Daoy (cell line): ENCODE measurements around the gene GFOD1. TPM values are rescaled to one million over a fixed set of nuclear protein-coding genes. Genes with fewer than 3 reads are reported as not detected.
"Not testable (repeated sequence)": the region's sequence is repeated elsewhere in the genome, so short reads cannot be mapped to it uniquely, and the experiment has no call there.

Source experiments
- DNase-seq: peaks from one replicate; pipeline ENCODE4 v3.0.0-alpha.2; 2015; ENCODE audit warnings: low read depth
- total RNA-seq: library from RNA; depleted of rRNA; stranded (reverse); fragments of >200 nt; shearing (Covaris generic); gene quantifications from 2 replicates; pipeline ENCODE4 v1.2.3, GENCODE V29; 2014

The GFOD1 gene
- total RNA-seq, 1 experiment from 2014 or later: 4.5 TPM

- peak; percentile 32 for DNase-seq
Measured at GRCh38 chr6:13463941-13464340, 23.5 kb downstream of the GFOD1 start.

- no peak for DNase-seq
Measured at GRCh38 chr6:13463328-13463717, 24.1 kb downstream of the GFOD1 start.

- peak; percentile 64 for DNase-seq
Measured at GRCh38 chr6:13462458-13463327, 24.7 kb downstream of the GFOD1 start.

GRCh38 chr6:13461805-13462204 is 25.6 kb downstream of the GFOD1 start:
- DNase-seq: peak; percentile 63

GRCh38 chr6:13461307-13461706 is 26.1 kb downstream of the GFOD1 start:
- DNase-seq: no peak

- DNase-seq: not testable (repeated sequence)
Measured at GRCh38 chr6:13460289-13460688, 27.1 kb downstream of the GFOD1 start.

- no peak for DNase-seq
Measured at GRCh38 chr6:13457577-13457976, 29.8 kb downstream of the GFOD1 start.

GRCh38 chr6:13455552-13455966 is 31.8 kb downstream of the GFOD1 start:
- no peak for DNase-seq

- peak; percentile 48 for DNase-seq
Measured at GRCh38 chr6:13454286-13455221, 32.8 kb downstream of the GFOD1 start.

- DNase-seq: peak; percentile 87
Measured at GRCh38 chr6:13453771-13454251, 33.6 kb downstream of the GFOD1 start.

GRCh38 chr6:13453153-13453552 is 34.2 kb downstream of the GFOD1 start:
- no peak for DNase-seq

- DNase-seq: no peak
Measured at GRCh38 chr6:13452346-13453117, 34.9 kb downstream of the GFOD1 start.

- no peak for DNase-seq
Measured at GRCh38 chr6:13451181-13451895, 36.1 kb downstream of the GFOD1 start.

- no peak for DNase-seq
Measured at GRCh38 chr6:13450628-13451027, 36.8 kb downstream of the GFOD1 start.

- DNase-seq: no peak
Measured at GRCh38 chr6:13447949-13448724, 39.3 kb downstream of the GFOD1 start.

- DNase-seq: no peak
Measured at GRCh38 chr6:13446381-13446780, 41.0 kb downstream of the GFOD1 start.

- no peak for DNase-seq
Measured at GRCh38 chr6:13445744-13446115, 41.7 kb downstream of the GFOD1 start.

- peak; percentile 60 for DNase-seq
Measured at GRCh38 chr6:13445005-13445743, 42.2 kb downstream of the GFOD1 start.

- DNase-seq: no peak
Measured at GRCh38 chr6:13444604-13445003, 42.8 kb downstream of the GFOD1 start.
